Effector memory CD4-positive, alpha-beta T cell (primary cell): Measurements from ENCODE around the gene KRTAP10-7.
"Not testable (repeated sequence)": the region's sequence is repeated elsewhere in the genome, so short reads cannot be mapped to it uniquely, and the experiment has no call there.

Experiments used
- DNase-seq, 3 donors: peaks; one replicate each; pipeline ENCODE4 v3.0.0-alpha.2; 2020
- H3K27ac ChIP-seq: 2 replicates; pipeline ENCODE4 v1.7.0; 2013; ENCODE audit warnings: mild to moderate bottlenecking, low read length, moderate library complexity; ENCODE audit not compliant: insufficient read depth, poor library complexity, severe bottlenecking
- H3K27me3 ChIP-seq: replicated peaks from 2 replicates; pipeline ENCODE4 v1.7.0; 2013; ENCODE audit warnings: mild to moderate bottlenecking, low read length; ENCODE audit not compliant: insufficient read depth, control insufficient read depth, poor library complexity, severe bottlenecking
- H3K36me3 ChIP-seq: 2 replicates; pipeline ENCODE4 v1.7.0; 2013; ENCODE audit warnings: mild to moderate bottlenecking, low read length, moderate library complexity; ENCODE audit not compliant: control insufficient read depth, insufficient read depth
- H3K4me1 ChIP-seq: 2 replicates; pipeline ENCODE4 v1.7.0; 2013; ENCODE audit warnings: low read length, mild to moderate bottlenecking; ENCODE audit not compliant: control insufficient read depth, insufficient read depth, poor library complexity, severe bottlenecking
- H3K4me3 ChIP-seq: 2 replicates; pipeline ENCODE4 v1.7.0; 2013; ENCODE audit warnings: low read length, low read depth, mild to moderate bottlenecking; ENCODE audit not compliant: insufficient read depth, poor library complexity, severe bottlenecking
- H3K9me3 ChIP-seq: 2 replicates; pipeline ENCODE4 v1.7.0; 2013; ENCODE audit warnings: mild to moderate bottlenecking, low read length, moderate library complexity; ENCODE audit not compliant: control insufficient read depth

KRTAP10-7 gene

GRCh38 chr21:44571844-44572782, 28.3 kb upstream of the KRTAP10-7 start:
- no peaks in the 10 kb centered on the region for H3K9me3 ChIP-seq
- no peaks in the 10 kb centered on the region for H3K36me3 ChIP-seq
- no peak for DNase-seq
- no peak overlapping the region for H3K27ac ChIP-seq
- H3K27me3 ChIP-seq = no peaks in the 10 kb centered on the region
- H3K4me3 ChIP-seq = no peak overlapping the region
- no peaks in the 10 kb centered on the region for H3K4me1 ChIP-seq

DNA sequence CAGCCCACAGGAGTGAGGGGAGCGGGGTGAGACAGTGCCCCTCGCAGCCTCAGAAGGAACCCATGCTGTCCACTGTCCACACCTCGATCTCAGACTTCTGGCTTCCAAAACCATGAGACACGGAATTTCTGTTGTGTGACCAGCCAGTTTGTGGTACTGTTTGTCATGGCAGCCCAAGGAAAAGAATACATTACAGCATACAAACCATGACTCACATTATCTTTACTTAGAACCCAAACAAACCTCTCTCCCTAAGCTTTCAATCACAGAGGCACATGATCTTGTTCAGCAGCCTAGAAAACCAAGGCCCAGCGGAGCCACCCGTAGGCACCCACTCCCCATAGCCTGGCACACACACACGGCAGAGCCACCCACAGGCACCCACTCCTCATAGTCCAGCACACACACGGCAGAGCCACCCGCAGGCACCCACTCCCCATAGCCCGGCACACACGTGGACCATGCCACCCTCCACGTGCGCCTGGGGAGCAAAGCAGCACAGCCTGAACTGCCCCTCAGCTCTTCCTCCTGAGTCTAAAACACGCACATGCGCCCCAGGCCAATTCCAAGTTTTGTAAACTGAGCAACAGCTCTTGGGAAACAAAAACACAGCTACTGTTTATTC, 27.3 kb upstream of the KRTAP10-7 start:
- no peak overlapping the region for H3K27ac ChIP-seq
- no peaks in the 10 kb centered on the region for H3K27me3 ChIP-seq
- no peaks in the 10 kb centered on the region for H3K36me3 ChIP-seq
- no peaks in the 10 kb centered on the region for H3K9me3 ChIP-seq
- H3K4me3 ChIP-seq = no peak overlapping the region
- H3K4me1 ChIP-seq = no peaks in the 10 kb centered on the region
- DNase-seq = no peak

DNA sequence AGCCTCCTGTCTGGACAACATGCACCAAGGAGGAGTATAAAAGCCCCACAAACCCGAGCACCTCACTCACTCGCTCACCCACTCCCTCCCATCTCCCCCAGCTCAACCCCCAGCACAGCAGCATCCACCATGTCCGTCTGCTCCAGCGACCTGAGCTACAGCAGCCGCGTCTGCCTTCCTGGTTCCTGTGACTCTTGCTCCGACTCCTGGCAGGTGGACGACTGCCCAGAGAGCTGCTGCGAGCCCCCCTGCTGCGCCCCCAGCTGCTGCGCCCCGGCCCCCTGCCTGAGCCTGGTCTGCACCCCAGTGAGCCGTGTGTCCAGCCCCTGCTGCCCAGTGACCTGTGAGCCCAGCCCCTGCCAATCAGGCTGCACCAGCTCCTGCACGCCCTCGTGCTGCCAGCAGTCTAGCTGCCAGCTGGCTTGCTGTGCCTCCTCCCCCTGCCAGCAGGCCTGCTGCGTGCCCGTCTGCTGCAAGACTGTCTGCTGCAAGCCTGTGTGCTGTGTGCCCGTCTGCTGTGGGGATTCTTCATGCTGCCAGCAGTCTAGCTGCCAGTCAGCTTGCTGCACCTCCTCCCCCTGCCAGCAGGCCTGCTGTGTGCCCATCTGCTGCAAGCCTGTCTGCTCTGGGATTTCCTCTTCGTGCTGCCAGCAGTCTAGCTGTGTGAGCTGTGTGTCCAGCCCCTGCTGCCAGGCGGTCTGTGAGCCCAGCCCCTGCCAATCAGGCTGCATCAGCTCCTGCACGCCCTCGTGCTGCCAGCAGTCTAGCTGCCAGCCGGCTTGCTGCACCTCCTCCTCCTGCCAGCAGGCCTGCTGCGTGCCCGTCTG, 26.6 kb upstream of the KRTAP10-7 start, which contains the start of gene KRTAP10-4:
TSS of gene KRTAP10-4 (plus strand) at position 100 of the 827 bp plus-strand sequence. CDS start at position 130, 30 bp downstream.
- not testable (repeated sequence) for H3K4me3 ChIP-seq, H3K9me3 ChIP-seq, H3K4me1 ChIP-seq, H3K36me3 ChIP-seq, H3K27ac ChIP-seq, DNase-seq, H3K27me3 ChIP-seq

DNA sequence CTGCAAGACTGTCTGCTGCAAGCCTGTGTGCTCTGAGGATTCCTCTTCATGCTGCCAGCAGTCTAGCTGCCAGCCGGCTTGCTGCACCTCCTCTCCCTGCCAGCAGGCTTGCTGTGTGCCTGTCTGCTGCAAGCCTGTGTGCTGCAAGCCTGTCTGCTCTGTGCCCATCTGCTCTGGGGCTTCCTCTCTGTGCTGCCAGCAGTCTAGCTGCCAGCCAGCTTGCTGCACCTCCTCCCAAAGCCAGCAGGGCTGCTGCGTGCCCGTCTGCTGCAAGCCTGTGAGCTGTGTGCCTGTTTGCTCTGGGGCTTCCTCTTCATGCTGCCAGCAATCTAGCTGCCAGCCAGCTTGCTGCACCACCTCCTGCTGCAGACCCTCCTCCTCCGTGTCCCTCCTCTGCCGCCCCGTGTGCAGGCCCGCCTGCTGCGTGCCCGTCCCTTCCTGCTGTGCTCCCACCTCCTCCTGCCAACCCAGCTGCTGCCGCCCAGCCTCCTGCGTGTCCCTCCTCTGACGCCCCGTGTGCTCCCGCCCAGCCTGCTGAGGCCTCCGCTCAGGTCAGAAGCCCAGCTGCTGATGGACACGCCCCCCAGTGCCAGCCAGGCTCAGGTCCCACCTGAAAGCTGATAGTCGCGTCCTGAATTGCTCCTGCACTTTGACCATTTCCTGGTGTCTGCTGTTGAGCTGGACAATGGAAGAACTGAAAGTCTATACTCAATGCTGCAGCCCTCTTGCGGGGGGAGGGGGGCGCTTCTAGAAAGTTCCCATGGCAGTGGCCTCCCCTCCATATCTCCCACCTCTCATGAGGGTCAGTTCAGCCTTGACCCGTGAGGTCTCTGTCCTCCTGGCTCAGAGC, 25.7 kb upstream of the KRTAP10-7 start:
- no peak for DNase-seq
- no peak overlapping the region for H3K4me3 ChIP-seq

DNA sequence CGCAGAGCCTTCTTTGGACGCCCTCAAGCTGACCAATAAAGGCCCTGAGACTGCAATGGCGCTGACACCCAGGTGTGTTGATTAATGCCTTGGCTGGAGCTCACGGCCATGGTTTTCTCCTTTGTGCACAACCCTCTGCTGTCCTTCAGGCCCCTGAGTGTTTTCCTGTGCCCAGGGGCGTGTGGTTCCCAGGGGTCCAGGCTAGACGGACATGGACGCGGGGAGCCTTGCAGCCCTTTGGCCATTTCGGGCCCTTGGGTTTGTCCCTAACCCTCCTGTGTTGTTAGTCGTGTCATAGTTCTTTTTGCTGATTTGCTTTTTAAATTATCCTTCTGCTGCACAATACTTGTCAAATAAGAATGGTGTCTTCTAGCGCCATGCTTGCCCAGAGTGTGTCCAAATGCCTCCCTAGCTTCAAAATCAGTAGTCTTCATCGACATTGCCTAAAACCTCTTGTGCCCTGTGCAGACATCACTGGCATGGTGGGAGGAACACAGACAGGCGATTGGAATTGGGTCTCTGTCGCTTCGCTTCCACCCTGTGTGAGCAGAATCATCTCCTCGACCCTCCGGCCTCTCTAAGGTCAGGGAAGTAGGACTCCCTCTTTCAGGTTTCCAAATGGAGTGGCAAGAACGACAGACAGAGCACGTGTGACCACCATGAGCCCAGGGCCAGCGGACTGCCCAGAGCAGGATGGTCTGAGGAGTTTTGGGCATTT, 24.9 kb upstream of the KRTAP10-7 start:
- DNase-seq = no peak
- no peak overlapping the region for H3K4me3 ChIP-seq
- no peaks in the 10 kb centered on the region for H3K4me1 ChIP-seq
- no peaks in the 10 kb centered on the region for H3K9me3 ChIP-seq
- no peaks in the 10 kb centered on the region for H3K27me3 ChIP-seq
- no peaks in the 10 kb centered on the region for H3K36me3 ChIP-seq
- no peak overlapping the region for H3K27ac ChIP-seq

More for the DNA sequence above, 25.7 kb upstream of the KRTAP10-7 start:
- H3K27me3 ChIP-seq = no peaks in the 10 kb centered on the region
- no peaks in the 10 kb centered on the region for H3K9me3 ChIP-seq
- no peak overlapping the region for H3K27ac ChIP-seq
- H3K36me3 ChIP-seq = no peaks in the 10 kb centered on the region
- H3K4me1 ChIP-seq = no peaks in the 10 kb centered on the region

DNA sequence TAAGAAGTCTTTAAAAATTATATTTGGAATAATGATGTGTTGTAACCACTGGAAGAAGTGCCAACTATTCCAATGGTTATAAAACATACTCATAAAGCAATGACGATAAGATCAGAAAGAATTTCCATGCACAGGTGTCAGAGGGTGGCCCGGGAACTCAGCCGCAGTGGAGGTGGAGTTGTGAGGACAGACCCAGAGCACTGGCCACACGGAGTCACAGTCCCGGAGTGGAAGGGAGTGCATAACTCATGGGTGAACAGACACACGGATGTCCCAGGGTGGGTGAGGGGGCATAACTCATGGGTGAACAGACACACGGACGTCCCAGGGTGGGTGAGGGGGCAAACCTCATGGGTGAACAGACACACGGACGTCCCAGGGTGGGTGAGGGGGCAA, 24.4 kb upstream of the KRTAP10-7 start:
- H3K27me3 ChIP-seq = no peaks in the 10 kb centered on the region
- no peak overlapping the region for H3K27ac ChIP-seq
- no peaks in the 10 kb centered on the region for H3K9me3 ChIP-seq
- no peaks in the 10 kb centered on the region for H3K4me1 ChIP-seq
- H3K36me3 ChIP-seq = no peaks in the 10 kb centered on the region
- H3K4me3 ChIP-seq = no peak overlapping the region
- DNase-seq = no peak

- Histone ChIP-seq H3K27me3 (no peaks in the 10 kb centered on the region), H3K27ac (no peak overlapping the region), H3K36me3 (no peaks in the 10 kb centered on the region), H3K4me3 (no peak overlapping the region), H3K9me3 (peaks cover 8% of the 10 kb centered on the region), H3K4me1 (no peaks in the 10 kb centered on the region)
- DNase-seq = no peak
These were observed 21.9 kb upstream of the KRTAP10-7 start for GRCh38 chr21:44578371-44579055.

DNA sequence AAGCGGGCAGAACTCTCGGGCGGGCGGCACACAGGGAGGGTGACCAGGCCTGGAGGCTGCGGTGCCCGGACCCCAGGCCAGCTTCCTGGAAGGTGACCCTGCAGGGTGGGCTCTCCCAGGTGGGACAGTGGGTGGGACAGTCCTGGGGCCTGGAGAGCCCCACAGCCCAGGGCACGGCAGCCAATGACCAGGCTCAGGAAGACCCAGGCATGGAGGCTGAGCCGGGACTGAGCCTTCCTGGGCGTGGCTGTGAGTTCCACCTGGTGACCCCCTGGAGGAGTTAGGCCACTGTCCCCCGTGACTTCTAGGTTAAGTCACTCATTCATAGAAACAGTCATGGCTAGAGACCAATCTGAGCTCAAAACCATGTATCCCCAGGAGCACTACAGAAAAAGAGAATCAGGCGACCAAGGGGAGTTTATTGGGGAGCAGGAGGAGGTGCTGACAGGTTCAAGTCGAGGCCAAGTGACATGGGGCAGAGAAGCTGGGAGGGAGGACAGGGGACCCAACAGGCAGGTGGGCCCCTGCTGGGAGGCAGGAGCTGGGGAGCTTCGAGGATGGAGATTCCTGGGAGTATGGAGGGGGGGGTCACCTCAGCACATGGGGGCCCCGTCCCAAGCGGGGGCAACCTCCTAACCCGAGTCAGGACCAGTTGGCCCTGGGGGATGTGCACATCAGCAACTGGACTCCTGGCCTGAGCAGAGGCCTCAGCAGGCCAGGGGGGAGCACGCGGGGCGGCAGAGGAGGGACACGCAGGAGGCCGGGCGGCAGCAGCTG, 21.2 kb upstream of the KRTAP10-7 start:
- Histone ChIP-seq H3K27me3 (no peaks in the 10 kb centered on the region), H3K36me3 (no peaks in the 10 kb centered on the region), H3K27ac (no peak overlapping the region), H3K4me1 (no peaks in the 10 kb centered on the region), H3K4me3 (no peak overlapping the region), H3K9me3 (peaks cover 8% of the 10 kb centered on the region)
- DNase-seq = no peak
